Stimulated activated CD8-positive, alpha-beta memory T cell treated with anti-CD3 and anti-CD28 coated beads, Interleukin-15, amount 100 ng/mL, for 24 hours (primary cell): Measurements from ENCODE around the gene MYO15B.

Experiments
- DNase-seq: peaks from one replicate; pipeline ENCODE4 v3.0.0-alpha.2; 2020; ENCODE audit warnings: low read depth

MYO15B gene

DNA sequence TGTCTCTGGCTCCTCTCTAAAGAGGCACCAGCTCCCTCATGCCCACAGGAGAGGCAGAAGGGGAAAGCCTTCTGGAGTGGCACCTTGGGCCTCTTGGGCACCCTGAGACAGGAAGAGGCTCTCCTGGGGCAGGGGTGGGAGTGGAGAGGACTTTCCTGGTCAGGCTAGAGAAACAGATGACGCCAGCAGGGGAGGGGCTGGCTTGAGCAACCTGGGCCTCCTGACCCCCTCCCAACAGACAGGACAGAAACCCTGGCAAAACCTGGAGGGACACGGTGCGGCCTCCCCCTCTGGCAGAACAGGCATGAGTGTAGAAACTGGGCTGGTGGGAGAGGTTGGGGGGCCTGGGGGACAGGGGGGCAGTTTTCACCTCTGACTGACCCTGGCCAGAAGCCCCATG, 51.7 kb downstream of the MYO15B start:
- no peak for DNase-seq

GRCh38 chr17:75639771-75640555, 52.4 kb downstream of the MYO15B start:
- no peak for DNase-seq

GRCh38 chr17:75640556-75641119, 53.0 kb downstream of the MYO15B start:
- no peak for DNase-seq

- DNase-seq = no peak
Observed at GRCh38 chr17:75641343-75641742, 53.7 kb downstream of the MYO15B start.

DNA sequence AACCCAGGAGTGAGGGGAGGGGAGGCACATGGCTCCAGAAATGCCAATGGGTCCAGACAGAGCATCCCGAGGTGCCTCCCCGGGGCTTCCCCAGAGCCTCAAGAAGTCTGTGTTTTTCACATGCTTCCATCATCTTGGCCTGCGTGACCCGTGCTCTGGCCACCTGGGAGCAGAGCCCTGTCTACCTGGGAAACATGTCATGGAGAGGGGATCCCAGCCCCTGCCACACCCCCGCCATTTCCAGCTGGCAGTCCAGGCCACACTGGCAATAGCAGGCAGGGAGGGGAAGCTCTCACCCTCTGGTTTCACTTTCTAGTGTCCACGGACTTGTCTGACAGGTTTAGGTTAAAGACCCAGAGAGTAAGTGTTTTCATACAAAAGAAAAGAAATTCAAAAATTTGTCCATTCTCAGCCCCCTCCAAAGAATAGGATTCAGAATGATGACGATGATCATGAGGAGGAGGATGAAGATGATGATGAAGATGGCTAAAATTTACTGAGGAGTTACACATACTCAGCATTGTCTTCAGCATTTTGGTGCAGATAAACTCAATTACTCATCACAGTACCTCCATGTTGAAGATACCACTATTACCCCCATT, 54.7 kb downstream of the MYO15B start:
- DNase-seq = no peak

DNA sequence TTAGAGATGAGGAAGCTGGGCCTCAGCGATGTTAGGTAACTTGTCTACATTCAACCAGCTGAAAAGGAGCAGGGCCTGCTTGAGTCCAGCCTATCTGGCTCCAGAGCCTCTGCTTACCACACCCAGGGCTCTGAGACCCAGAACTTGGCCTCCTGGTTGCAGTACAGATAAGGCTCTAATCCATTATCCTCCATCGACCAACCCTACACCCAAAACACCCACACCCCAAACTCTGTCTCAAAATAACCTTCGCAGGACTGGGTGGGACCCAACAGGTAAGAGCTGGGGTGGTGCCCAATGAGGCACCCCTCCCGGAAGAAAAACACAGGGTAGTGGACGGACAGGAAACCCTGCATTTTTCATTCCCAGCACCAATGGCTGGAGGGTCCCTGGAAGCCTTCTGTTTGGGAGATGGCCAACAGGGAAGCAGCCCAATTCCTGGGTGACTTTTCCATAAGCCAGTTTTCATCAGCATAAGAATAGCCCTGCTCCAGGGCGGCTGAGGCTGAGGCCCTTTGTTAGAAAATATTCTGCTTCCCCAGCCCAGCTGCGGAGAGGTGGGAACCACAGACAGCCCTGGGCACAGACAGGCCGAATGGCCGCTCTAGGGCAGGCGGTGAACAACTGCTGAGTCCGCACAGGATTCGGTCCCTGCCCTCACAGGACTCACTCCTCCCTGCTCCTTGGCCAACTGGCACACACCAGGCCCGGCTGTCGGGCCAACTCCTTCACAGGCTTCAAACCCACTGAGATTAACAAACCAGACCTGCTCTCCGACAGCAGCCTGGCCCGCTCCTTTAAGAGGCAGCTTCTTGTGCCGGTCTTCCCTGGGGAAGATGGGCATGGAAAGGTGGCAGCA, 55.4 kb downstream of the MYO15B start:
- no peak for DNase-seq

DNA sequence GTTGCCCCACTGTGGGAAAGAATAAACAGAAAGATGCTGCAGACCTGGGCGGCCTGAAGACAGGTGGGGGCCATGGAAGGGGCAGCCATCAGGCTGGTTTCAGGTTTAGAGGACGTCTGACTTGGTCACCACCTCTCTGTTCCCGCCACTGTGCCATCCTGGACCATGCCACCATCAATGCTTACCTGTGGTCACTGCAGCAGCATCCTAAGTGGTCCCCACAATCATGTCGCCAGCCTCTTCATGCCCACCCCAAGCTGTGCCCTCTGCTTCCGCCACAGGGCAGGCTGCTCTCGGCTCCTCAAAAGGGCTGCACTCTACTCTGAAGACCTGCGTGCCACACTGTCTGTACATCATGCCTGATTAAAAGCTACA, 56.0 kb downstream of the MYO15B start:
- DNase-seq = no peak

GRCh38 chr17:75645501-75645888, 57.9 kb downstream of the MYO15B start:
- no peak for DNase-seq

DNA sequence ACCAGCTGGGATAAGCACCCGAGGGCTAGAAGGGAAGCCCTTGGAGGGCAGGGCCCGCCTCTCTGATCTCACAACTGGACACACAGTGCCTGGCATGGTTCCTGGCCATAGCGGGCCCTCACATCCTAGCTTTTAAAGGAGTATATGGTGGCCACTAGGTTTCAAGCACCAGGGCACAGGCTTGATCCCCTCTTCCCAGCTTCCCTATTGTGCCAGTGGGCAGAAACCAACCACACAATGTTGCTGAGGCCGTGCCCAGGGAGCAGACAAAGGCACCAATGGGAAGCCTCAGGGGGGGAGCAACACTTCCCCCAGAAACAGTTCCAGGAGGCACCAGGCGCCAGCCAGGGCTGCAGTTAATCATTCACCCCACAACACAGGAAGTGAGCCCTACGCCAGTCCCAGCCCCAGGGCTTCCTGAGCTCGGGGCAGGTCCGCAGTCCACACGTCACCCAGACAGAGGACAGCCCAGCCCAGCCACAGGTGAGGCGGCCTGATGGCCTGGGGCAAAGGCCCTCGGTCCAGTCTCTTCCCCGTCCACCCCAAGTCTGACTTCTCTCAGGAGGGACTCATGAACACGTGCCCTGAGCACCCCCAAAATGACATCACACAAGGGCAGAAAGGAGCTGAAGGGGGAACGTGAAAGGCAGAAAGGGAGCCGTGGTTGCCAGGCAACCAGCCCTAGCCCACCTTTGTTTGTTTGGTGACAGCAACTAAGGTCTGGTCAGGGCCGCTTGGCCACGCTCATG, 58.5 kb downstream of the MYO15B start:
- DNase-seq = no peak

DNA sequence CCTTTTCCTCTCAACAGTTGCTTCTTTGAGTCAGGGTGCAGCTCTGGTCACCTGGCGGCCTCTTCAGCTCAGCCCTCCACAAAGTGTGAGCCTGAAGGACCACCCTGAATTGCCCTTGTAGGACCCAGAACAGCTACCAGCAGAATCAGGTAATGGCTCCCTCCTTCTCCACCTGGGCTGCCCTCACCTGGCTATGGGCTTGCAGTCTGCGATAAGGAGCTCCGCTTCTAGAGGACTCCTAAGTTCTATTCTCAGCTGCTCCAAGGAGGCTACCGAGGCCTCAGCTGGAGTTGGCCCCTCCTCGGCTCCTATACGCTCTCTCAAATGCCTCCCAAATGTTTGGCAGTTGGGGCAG, 59.0 kb downstream of the MYO15B start:
- DNase-seq = no peak

DNA sequence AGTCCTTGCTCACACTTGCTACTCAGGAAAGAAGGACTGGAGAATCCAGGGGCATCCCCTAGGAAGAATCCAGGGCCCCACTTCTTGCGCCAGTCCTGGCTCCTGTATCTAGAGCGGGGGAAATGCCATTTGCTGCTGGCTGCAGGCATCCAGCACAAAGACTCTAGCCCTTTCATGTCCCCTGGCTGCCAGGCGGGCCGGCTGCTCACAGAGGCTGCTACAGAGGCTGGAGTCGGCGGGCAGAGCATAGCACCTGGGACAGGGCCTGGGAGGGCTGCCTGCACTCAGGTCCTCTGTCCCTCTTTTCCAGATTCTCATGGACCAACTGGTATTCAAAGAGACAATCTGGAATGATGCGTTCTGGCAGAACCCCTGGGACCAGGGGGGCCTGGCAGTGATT, 59.5 kb downstream of the MYO15B start:
- DNase-seq = no peak

DNA sequence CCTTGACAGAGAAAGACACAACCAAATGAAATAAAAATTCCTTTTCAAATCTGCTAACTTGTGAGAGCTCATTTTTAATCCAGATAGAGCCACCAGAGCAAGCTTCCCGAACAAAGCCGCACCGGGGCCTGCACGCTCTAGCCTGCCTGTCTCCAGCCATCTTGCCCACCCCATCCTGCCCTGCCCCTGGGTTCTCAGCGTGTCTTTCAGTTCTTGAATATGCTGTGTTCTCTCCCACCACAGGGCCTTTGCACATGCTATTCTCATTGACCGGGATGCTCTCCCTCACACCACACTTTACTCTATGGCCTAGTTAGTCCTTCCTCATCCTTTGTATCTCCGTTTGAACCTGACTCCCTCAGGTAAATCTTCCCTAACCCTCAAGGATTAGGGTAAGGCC, 60.3 kb downstream of the MYO15B start:
- no peak for DNase-seq

- DNase-seq = no peak
Observed at GRCh38 chr17:75649687-75650086, 62.1 kb downstream of the MYO15B start.

GRCh38 chr17:75650874-75651273, 63.3 kb downstream of the MYO15B start:
- DNase-seq = no peak

- DNase-seq = no peak
Observed at GRCh38 chr17:75652341-75652740, 64.7 kb downstream of the MYO15B start.

DNA sequence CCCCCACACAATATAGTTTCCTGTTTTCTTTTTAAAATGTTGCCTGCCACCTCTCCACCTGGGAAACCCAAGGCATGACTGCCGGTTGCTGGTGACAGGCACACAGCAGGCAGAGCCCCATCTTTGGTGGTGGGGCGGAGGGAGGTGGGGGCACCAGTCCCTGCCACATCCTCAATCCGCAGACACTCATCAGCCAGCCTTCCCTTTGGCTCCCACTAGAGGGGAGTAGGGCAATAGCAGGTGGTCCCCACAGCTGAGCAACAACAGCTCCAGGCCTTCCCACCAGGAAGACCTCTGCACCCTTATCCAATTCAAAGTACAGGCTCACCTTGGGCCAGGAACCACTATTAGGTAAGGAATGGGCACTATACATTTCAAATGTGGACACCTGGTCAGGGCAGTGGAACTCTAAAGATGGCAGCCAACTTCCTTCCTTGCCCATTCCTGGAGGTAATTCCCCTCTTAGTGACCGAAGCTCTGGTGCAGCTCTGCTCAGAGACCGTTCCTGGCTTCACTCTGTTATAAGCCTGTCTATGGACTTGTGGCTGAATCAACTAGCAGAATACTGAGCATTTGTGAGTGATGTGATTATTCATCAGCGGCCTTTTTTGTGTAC, 65.4 kb downstream of the MYO15B start:
- no peak for DNase-seq

DNA sequence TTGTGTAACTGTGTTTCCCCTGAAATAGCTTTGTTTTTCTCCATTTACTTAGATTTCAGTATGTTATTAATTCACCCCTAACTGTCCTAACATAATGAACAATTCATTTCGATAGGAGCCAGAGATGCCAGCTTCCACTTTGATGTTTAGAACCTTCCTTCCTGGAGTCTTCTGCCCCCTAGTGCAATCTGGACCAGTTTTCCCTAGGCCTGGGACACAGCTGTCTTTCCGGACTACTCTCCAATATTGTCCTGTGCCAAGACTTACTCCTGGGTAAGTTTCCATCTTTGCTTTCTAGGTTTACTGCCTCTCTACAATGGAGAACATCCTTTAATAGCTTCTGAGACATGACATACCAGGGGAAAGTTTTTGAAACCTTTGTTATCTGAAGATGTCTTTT, 66.6 kb downstream of the MYO15B start:
- DNase-seq = no peak

- no peak for DNase-seq
Observed at GRCh38 chr17:75658237-75658636, 70.6 kb downstream of the MYO15B start.

- no peak for DNase-seq
Observed at GRCh38 chr17:75661531-75661930, 73.9 kb downstream of the MYO15B start.

DNA sequence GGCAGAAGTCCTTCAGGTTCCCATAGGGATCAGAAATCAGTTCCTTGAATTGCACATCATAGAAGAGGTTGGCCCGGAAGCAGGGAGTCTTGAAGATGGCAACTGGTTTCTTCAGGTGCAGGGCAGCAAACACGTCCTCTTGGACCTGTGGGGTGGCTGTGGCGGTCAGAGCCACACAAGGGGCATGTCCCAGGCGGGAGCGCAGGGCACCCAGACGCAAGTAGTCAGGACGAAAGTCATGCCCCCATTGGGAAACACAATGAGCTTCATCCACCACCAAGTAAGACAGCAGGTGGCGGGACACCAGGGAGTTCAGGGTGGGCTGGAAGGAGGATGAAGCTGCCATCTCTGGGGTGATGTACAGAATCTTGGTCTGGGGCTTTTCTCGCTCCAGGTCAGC, 74.9 kb downstream of the MYO15B start:
- DNase-seq = no peak

GRCh38 chr17:75664099-75664549, 76.5 kb downstream of the MYO15B start:
- no peak for DNase-seq

DNA sequence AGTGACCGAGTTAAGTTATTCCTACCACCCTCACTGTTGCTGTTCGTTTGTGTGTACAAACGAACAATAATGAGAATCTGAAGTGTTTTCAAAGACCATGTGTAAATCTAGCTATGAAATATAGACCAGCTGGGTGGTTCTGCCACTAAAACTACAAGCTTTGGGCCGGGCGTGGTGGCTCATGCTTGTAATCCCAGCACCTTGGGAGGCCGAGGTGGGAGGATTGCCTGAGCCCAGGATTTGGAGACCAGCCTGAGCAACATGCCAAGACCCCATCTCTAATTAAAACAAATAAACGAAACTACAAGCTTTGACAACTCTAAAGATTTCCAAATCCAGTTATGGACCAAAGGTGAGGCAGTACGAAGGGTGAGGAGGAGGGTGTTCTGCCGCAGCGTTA, 78.4 kb downstream of the MYO15B start:
- DNase-seq = no peak
